HL-60 (cell line): ENCODE measurements around the gene PLPP7.
A peak's percentile ranks its signal among the peaks of the same experiment; 100 is the strongest.

Experiments
- DNase-seq, 2 experiments: peaks; one replicate each; pipeline ENCODE4 v3.0.0-alpha.2; 2010 to 2020; ENCODE audit warnings: low read depth in 1 of 2, low spot score in 1 of 2
- H3K27ac ChIP-seq: fragments of 250-450 bp; sonication (Bioruptor Pico); replicated peaks from 2 replicates; pipeline ENCODE4 v1.5.1; 2020; ENCODE audit warnings: mild to moderate bottlenecking, moderate library complexity
- H3K27me3 ChIP-seq: fragments of 250-450 bp; sonication (Bioruptor Pico); 2 replicates; pipeline ENCODE4 v1.5.1; 2021; ENCODE audit warnings: mild to moderate bottlenecking, moderate library complexity; ENCODE audit not compliant: insufficient read depth, poor library complexity, severe bottlenecking
- H3K4me3 ChIP-seq: replicated peaks from 2 replicates; pipeline ENCODE4 v1.5.1; 2011; ENCODE audit warnings: mild to moderate bottlenecking, control low read depth, low read length; ENCODE audit not compliant: insufficient read depth
- CTCF ChIP-seq: IDR thresholded peaks from one replicate; pipeline ENCODE4 v1.5.1; 2011; ENCODE audit warnings: low read length, control low read depth, inconsistent platforms; ENCODE audit not compliant: insufficient read depth
- GABPA ChIP-seq: IDR thresholded peaks from 2 replicates; pipeline ENCODE4 v1.6.1; 2012; ENCODE audit warnings: low read depth
- POLR2AphosphoS5 ChIP-seq: IDR thresholded peaks from 2 replicates; pipeline ENCODE4 v1.6.1; 2012; ENCODE audit warnings: low read depth
- REST ChIP-seq: IDR thresholded peaks from 2 replicates; pipeline ENCODE4 v1.6.1; 2012; ENCODE audit warnings: low read depth; ENCODE audit not compliant: insufficient replicate concordance
- SPI1 ChIP-seq: IDR thresholded peaks from 2 replicates; pipeline ENCODE4 v1.6.1; 2012; ENCODE audit warnings: low read depth, mild to moderate bottlenecking, borderline replicate concordance

PLPP7 gene

GRCh38 chr9:131255676-131256197 lies 33.8 kb upstream of the PLPP7 start:
- H3K27me3 ChIP-seq = no peaks in the 10 kb centered on the region
- no peak for DNase-seq
- no peak for TF ChIP-seq GABPA
- no peak for TF ChIP-seq SPI1
- TF ChIP-seq POLR2AphosphoS5 = no peak
- TF ChIP-seq REST = no peak
- no peak for TF ChIP-seq CTCF
- H3K27ac ChIP-seq = peak overlapping the region; percentile 97
- H3K4me3 ChIP-seq = 0 out of 2 replicates have a peak overlapping the region, but pooled peaks have one; percentile 5

GRCh38 chr9:131257266-131258025 lies 32.1 kb upstream of the PLPP7 start:
- no peak for TF ChIP-seq REST
- TF ChIP-seq SPI1 = no peak
- peak; percentile 27; the same call in 1 of the 2 replicates for TF ChIP-seq POLR2AphosphoS5
- no peak for TF ChIP-seq CTCF

GRCh38 chr9:131258186-131258585 lies 31.3 kb upstream of the PLPP7 start:
- DNase-seq = peak in 1 of 2 experiments; percentile 28
- Histone ChIP-seq H3K4me3 (no peak overlapping the region), H3K27ac (peak overlapping the region; percentile 97), H3K27me3 (no peaks in the 10 kb centered on the region)
- no peak for TF ChIP-seq REST
- no peak for TF ChIP-seq CTCF
- no peak for TF ChIP-seq POLR2AphosphoS5
- TF ChIP-seq GABPA = no peak
- no peak for TF ChIP-seq SPI1

More at GRCh38 chr9:131257266-131258025, 32.1 kb upstream of the PLPP7 start:
- no peaks in the 10 kb centered on the region for H3K27me3 ChIP-seq
- peak in 1 of 2 experiments; percentile 28 for DNase-seq
- no peak overlapping the region for H3K4me3 ChIP-seq
- H3K27ac ChIP-seq = peak overlapping the region; percentile 97
